Activated T-cell treated with anti-CD3 and anti-CD28 coated beads, Interleukin-2, amount 50 U/mL, for 72 hours (primary cell): ENCODE measurements around the gene SFI1. TPM values are rescaled to one million over a fixed set of nuclear protein-coding genes. Genes with fewer than 3 reads are reported as not detected.

Experiments used
- ATAC-seq, 2 donors: fragments of 150-1000 bp; cut with Tn5 transposase; replicated peaks in 1 of 2; 2 replicates each; pipeline ENCODE4 v1.10.0; 2021; ENCODE audit warnings: moderate library complexity in 2 of 2, mild to moderate bottlenecking in 1 of 2
- DNase-seq, 2 donors: peaks; one replicate each; pipeline ENCODE4 v3.0.0; 2021 to 2022; ENCODE audit warnings: mixed read lengths in 1 of 2
- H3K27ac Mint-ChIP-seq: one replicate; pipeline ENCODE4 v1.8.0; 2022; ENCODE audit warnings: mild to moderate bottlenecking, moderate library complexity, mixed read lengths
- H3K27me3 Mint-ChIP-seq: one replicate; pipeline ENCODE4 v1.8.0; 2022; ENCODE audit warnings: low read depth, mixed read lengths
- H3K36me3 Mint-ChIP-seq, 2 donors: one replicate each; pipeline ENCODE4 v1.8.0; 2022; ENCODE audit warnings: mixed read lengths in 2 of 2, mild to moderate bottlenecking in 1 of 2; ENCODE audit not compliant: insufficient read depth in 2 of 2
- H3K4me1 Mint-ChIP-seq: one replicate; pipeline ENCODE4 v1.8.0; 2022; ENCODE audit warnings: low read depth, mixed read lengths
- H3K4me3 Mint-ChIP-seq, 2 donors: one replicate each; pipeline ENCODE4 v1.8.0; 2022; ENCODE audit warnings: mild to moderate bottlenecking in 2 of 2, mixed read lengths in 2 of 2, moderate library complexity in 2 of 2
- H3K9me3 Mint-ChIP-seq, 2 donors: one replicate each; pipeline ENCODE4 v1.8.0; 2022; ENCODE audit warnings: mixed read lengths in 2 of 2
- total RNA-seq, 2 donors: library from RNA; stranded (reverse); gene quantifications; one replicate each; pipeline ENCODE4 v1.2.3, GENCODE V29; 2022

SFI1 gene
- total RNA-seq, 2 donors from 2014 or later: 285 to 342 TPM

DNA sequence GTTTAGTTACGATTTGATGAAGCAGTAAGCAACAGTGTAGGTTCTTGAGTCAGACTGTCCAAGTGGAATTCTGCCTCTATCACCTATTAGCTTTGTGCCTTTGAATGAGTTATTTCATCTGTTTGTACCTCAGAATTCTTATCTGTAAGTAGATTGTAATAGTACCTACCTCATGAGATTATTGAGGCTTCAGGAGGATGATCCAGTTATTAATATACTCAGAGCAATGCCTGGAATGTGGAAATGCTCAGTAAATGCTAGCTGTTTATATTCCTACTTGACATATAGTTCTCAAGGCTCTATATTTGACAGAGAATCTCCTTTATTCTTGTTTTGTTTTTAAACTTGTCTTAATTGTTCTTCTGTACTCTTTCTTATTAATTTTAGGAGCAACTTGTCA, 70.1 kb downstream of the SFI1 start:
- Mint-ChIP-seq H3K9me3 (no peaks in the 10 kb centered on the region), H3K4me3 (no peak overlapping the region)

GRCh38 chr22:31567196-31567595, 70.9 kb downstream of the SFI1 start:
- Mint-ChIP-seq H3K4me1 (peaks cover 17% of the 10 kb centered on the region), H3K36me3 (peaks cover 6 to 43% of the 10 kb centered on the region in 2 donors), H3K9me3 (no peaks in the 10 kb centered on the region), H3K4me3 (no peak overlapping the region), H3K27me3 (no peaks in the 10 kb centered on the region), H3K27ac (peak overlapping the region; percentile 84)
- DNase-seq: no peak
- ATAC-seq: no peak

More for the DNA sequence above, 70.1 kb downstream of the SFI1 start:
- no peak for ATAC-seq
- Mint-ChIP-seq H3K27me3 (no peaks in the 10 kb centered on the region), H3K36me3 (peaks cover 6 to 42% of the 10 kb centered on the region in 2 donors), H3K4me1 (peaks cover 17% of the 10 kb centered on the region), H3K27ac (peak overlapping the region; percentile 68)
- DNase-seq: no peak

- ATAC-seq: no peak
- DNase-seq: no peak
- Mint-ChIP-seq H3K27ac (no peak overlapping the region), H3K4me3 (no peak overlapping the region), H3K27me3 (no peaks in the 10 kb centered on the region), H3K9me3 (no peaks in the 10 kb centered on the region), H3K36me3 (peaks cover 6 to 47% of the 10 kb centered on the region in 2 donors), H3K4me1 (peaks cover 17% of the 10 kb centered on the region)
Observed at GRCh38 chr22:31567702-31568101, 71.4 kb downstream of the SFI1 start.

DNA sequence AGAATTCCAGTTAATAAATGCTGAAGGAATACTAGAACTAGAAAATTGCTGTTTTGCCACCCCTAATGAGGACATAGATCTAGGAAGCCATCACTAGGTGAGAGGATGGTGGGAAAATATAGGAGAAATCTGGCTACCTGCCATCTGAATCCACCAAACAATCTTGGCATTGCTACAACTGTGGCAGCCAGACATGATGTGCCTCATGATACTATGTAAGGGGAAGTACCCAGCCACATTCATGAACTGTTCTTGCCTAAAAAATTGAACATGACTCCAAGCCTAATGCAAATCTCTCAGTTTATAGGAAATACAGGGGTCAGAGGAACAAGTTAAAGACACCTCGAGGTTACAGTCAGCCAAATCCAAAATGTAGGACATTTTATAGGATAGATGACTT, 72.8 kb downstream of the SFI1 start:
- no peak for ATAC-seq
- Mint-ChIP-seq H3K27ac (peak overlapping the region; percentile 92), H3K4me3 (no peak overlapping the region), H3K36me3 (peaks cover 4 to 46% of the 10 kb centered on the region in 2 donors), H3K4me1 (peaks cover 17% of the 10 kb centered on the region), H3K9me3 (no peaks in the 10 kb centered on the region), H3K27me3 (no peaks in the 10 kb centered on the region)
- no peak for DNase-seq

DNA sequence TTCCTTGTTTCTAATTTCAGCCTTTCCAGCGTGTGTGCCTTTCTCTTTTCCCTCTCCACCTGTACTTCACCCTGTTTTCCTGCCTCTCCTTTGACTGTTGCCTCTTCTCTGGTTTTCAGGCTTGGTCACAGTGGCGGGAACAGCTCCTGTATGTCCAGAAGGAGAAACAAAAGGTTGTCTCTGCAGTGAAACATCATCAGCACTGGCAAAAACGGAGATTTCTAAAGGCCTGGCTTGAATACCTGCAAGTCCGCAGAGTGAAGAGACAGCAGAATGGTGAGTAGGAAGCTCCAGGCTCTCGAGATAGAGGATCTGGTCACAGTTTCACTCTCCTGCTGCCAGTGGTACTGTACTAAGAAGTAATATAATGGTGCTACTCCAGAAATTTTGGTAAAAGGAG, 76.6 kb downstream of the SFI1 start:
- Mint-ChIP-seq H3K36me3 (peaks cover 12 to 57% of the 10 kb centered on the region in 2 donors), H3K27me3 (no peaks in the 10 kb centered on the region), H3K27ac (no peak overlapping the region), H3K4me3 (no peak overlapping the region), H3K9me3 (no peaks in the 10 kb centered on the region), H3K4me1 (peaks cover 23% of the 10 kb centered on the region)
- no peak for DNase-seq
- no peak for ATAC-seq

- Mint-ChIP-seq H3K27ac (peak overlapping the region; percentile 36), H3K4me3 (no peak overlapping the region), H3K4me1 (peaks cover 23% of the 10 kb centered on the region), H3K9me3 (no peaks in the 10 kb centered on the region), H3K36me3 (peaks cover 12 to 52% of the 10 kb centered on the region in 2 donors), H3K27me3 (no peaks in the 10 kb centered on the region)
- DNase-seq: no peak
- no peak for ATAC-seq
Observed at GRCh38 chr22:31574055-31574670, 77.8 kb downstream of the SFI1 start.

DNA sequence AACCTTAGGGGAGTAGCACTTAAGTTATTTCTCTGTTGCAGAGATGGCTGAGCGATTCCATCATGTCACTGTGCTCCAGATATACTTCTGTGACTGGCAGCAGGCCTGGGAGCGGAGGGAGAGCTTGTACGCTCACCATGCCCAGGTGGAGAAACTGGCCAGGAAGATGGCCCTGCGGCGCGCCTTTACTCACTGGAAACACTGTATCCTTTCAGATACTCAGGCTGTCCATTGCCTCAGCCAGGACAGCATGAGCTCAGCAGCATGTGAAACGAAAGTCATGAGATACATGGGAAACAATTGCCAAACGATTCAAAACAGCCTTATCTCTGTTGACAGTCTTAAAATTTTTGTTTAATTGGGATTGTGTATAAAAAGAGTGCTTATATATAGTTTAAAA, 78.9 kb downstream of the SFI1 start:
- H3K36me3 Mint-ChIP-seq: peaks cover 9 to 48% of the 10 kb centered on the region in 2 donors
- ATAC-seq (no peak), DNase-seq (no peak)
- H3K4me3 Mint-ChIP-seq: no peak overlapping the region
- H3K4me1 Mint-ChIP-seq: peaks cover 26% of the 10 kb centered on the region
- H3K27me3 Mint-ChIP-seq: no peaks in the 10 kb centered on the region
- no peak overlapping the region for H3K27ac Mint-ChIP-seq
- H3K9me3 Mint-ChIP-seq: no peaks in the 10 kb centered on the region

DNA sequence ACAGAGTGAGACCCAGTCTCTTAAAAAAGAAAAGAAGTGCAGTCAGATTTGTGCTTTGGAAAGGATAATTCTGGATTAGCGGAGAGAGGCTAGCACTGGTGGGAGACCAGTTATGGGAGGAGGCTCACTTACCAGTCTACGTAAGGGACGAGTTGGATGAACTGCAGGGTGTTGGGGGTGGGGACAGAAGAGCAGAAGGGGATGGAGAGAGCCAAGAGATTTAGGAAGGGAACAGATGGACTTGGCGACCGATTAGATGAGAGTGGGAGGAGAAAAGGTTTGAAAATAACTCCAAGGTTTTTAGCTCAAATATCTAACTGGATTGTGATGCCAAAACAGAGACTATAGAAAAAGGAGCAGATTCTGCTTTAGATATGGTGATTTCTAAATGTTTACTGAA, 81.4 kb downstream of the SFI1 start:
- H3K36me3 Mint-ChIP-seq: peaks cover 7 to 45% of the 10 kb centered on the region in 2 donors
- no peak overlapping the region for H3K4me3 Mint-ChIP-seq
- DNase-seq: no peak
- H3K9me3 Mint-ChIP-seq: no peaks in the 10 kb centered on the region
- ATAC-seq: no peak
- peaks cover 31% of the 10 kb centered on the region for H3K4me1 Mint-ChIP-seq
- no peak overlapping the region for H3K27ac Mint-ChIP-seq
- no peaks in the 10 kb centered on the region for H3K27me3 Mint-ChIP-seq

- Mint-ChIP-seq H3K27ac (no peak overlapping the region), H3K27me3 (no peaks in the 10 kb centered on the region), H3K4me1 (peaks cover 35% of the 10 kb centered on the region), H3K36me3 (peaks cover 7 to 41% of the 10 kb centered on the region in 2 donors), H3K9me3 (no peaks in the 10 kb centered on the region), H3K4me3 (no peak overlapping the region)
- ATAC-seq (no peak), DNase-seq (no peak)
Observed at GRCh38 chr22:31578171-31578570, 81.8 kb downstream of the SFI1 start.

- no peak for DNase-seq
- Mint-ChIP-seq H3K36me3 (peaks cover 11 to 46% of the 10 kb centered on the region in 2 donors), H3K27ac (peak overlapping the region; percentile 2), H3K4me3 (no peak overlapping the region), H3K4me1 (peaks cover 48% of the 10 kb centered on the region), H3K9me3 (no peaks in the 10 kb centered on the region), H3K27me3 (no peaks in the 10 kb centered on the region)
- no peak for ATAC-seq
Observed at GRCh38 chr22:31579835-31580242, 83.5 kb downstream of the SFI1 start.

DNA sequence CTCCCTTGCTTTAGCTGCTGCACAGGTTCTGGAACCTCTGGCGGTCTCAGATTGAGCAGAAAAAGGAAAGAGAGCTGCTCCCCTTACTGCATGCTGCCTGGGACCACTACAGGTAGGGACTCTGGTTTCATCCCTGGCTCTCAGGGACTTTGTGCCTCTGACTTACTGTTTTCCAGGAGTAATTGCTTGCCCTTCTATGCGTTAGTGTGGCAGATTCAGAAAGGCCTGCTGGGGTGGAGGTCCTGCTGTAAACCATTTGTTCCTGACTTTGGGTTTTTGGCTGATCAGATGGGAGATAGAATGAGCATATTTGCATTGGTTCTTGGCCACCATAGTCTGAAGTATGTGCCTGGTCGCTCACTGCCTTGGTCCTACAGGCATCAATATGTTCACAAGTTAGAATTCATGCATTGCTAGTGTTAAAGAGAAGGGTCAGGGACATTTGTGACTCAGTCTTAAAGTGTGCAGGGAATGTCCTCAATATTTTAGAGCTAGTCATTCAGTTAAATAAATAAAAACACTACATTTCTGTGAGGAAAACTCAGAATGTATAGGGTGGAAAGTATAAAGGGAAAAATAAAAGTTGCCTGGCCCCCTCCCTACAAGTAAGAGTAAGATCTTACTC, 87.6 kb downstream of the SFI1 start:
- Mint-ChIP-seq H3K9me3 (no peaks in the 10 kb centered on the region), H3K36me3 (peaks cover 16 to 55% of the 10 kb centered on the region in 2 donors), H3K4me1 (peaks cover 61% of the 10 kb centered on the region), H3K27me3 (no peaks in the 10 kb centered on the region), H3K27ac (peak overlapping the region; percentile 83), H3K4me3 (peak overlapping the region; percentile 8 to 61)
- ATAC-seq (no peak), DNase-seq (no peak)

GRCh38 chr22:31584804-31585160, 88.4 kb downstream of the SFI1 start:
- H3K4me3 Mint-ChIP-seq: peak overlapping the region; percentile 6 to 61
- H3K27me3 Mint-ChIP-seq: no peaks in the 10 kb centered on the region

GRCh38 chr22:31585161-31585859, 89.0 kb downstream of the SFI1 start:
- H3K9me3 Mint-ChIP-seq: no peaks in the 10 kb centered on the region
- ATAC-seq (peak in 1 of 2 donors; percentile 42), DNase-seq (peak; percentile 14 to 21)
- peaks cover 56% of the 10 kb centered on the region for H3K4me1 Mint-ChIP-seq
- H3K36me3 Mint-ChIP-seq: peaks cover 17 to 55% of the 10 kb centered on the region in 2 donors
- H3K4me3 Mint-ChIP-seq: peak overlapping the region in 1 of 2 donors; percentile 61
- peak overlapping the region; percentile 83 for H3K27ac Mint-ChIP-seq
- no peaks in the 10 kb centered on the region for H3K27me3 Mint-ChIP-seq

More at GRCh38 chr22:31584804-31585160, 88.4 kb downstream of the SFI1 start:
- no peak for ATAC-seq
- no peaks in the 10 kb centered on the region for H3K9me3 Mint-ChIP-seq
- H3K27ac Mint-ChIP-seq: peak overlapping the region; percentile 83
- DNase-seq: no peak
- peaks cover 58% of the 10 kb centered on the region for H3K4me1 Mint-ChIP-seq
- H3K36me3 Mint-ChIP-seq: peaks cover 17 to 55% of the 10 kb centered on the region in 2 donors
